ENCODE data around the gene CDK5RAP2. TPM values are rescaled to one million over a fixed set of nuclear protein-coding genes. Genes with fewer than 3 reads are reported as not detected.
"Not testable (repeated sequence)": the region's sequence is repeated elsewhere in the genome, so short reads cannot be mapped to it uniquely, and the experiment has no call there.

CDK5RAP2 gene
- total RNA-seq, 4 donors from 2014 or later = 48.1 to 127 (median 76.7) TPM

DNA sequence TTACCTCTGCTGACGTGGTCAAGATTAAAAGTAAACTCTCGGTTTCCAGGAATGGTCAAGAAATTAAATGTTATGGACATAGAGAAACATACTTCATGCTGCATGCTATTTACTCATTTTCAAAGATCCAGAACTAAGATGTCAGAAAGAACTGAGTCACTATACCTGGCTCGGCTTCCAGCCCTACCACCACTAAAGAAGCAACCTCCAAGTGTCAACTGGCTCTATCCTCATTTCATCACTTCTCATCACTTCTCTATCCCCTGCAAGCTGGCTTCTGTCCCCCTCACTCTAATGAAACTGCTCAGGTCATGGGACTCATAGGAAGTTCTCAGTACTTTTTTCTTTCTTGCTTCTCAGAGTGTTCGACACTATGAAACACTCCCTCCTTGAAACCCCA lies 116.2 kb downstream of the CDK5RAP2 start:
- DNase-seq (ENCODE audit: low spot score in 2 of 2) = no peak
- WGBS, 2 donors = 87 to 89% methylated on average over 4 of the region's 4 CpGs
- Histone ChIP-seq H3K27ac (no peak overlapping the region), H3K27me3 (no peaks in the 10 kb centered on the region), H3K4me1 (peaks cover 0 to 9% (median 0%) of the 10 kb centered on the region in 4 donors), H3K36me3 (peaks cover 0 to 68% (median 7%) of the 10 kb centered on the region in 3 donors), H3K9me3 (no peaks in the 10 kb centered on the region), H3K4me3 (no peak overlapping the region)
- TF ChIP-seq, protein P1, sequence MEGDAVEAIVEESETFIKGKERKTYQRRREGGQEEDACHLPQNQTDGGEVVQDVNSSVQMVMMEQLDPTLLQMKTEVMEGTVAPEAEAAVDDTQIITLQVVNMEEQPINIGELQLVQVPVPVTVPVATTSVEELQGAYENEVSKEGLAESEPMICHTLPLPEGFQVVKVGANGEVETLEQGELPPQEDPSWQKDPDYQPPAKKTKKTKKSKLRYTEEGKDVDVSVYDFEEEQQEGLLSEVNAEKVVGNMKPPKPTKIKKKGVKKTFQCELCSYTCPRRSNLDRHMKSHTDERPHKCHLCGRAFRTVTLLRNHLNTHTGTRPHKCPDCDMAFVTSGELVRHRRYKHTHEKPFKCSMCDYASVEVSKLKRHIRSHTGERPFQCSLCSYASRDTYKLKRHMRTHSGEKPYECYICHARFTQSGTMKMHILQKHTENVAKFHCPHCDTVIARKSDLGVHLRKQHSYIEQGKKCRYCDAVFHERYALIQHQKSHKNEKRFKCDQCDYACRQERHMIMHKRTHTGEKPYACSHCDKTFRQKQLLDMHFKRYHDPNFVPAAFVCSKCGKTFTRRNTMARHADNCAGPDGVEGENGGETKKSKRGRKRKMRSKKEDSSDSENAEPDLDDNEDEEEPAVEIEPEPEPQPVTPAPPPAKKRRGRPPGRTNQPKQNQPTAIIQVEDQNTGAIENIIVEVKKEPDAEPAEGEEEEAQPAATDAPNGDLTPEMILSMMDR (IDR thresholded peaks at IDR 0.05) = no peak
- no peak for TF ChIP-seq POLR2A (IDR thresholded peaks at IDR 0.05)

- H3K4me1 ChIP-seq; H3K27ac ChIP-seq; H3K4me3 ChIP-seq; H3K9me3 ChIP-seq; H3K27me3 ChIP-seq; DNase-seq (ENCODE audit: low spot score in 2 of 2): not testable (repeated sequence)
- WGBS, 2 donors = 95% methylated on average over 9 of the region's 9 CpGs
- peaks cover 1 to 68% (median 4%) of the 10 kb centered on the region in 3 donors for H3K36me3 ChIP-seq
Measured at GRCh38 chr9:120461677-120462076, 118.3 kb downstream of the CDK5RAP2 start.

DNA sequence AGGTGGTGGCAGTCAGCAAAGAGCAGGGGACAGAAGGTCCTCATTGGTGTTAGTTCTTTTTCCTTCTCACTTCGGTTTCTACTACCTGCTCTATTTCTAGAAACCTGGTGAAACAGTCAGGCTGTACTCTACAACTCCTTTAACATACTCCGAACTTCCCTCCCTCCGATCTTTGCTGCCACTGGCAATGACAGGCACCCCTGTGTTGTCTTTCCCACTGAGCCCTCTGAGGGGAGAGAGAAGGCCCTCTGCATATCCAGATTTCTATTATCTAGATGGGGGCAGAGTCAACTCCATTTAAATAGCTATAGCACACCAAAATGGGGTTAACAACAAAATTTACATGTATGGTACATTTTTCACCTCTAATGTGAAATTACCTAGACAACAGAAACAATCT lies 123.7 kb downstream of the CDK5RAP2 start:
- peaks cover 4 to 90% (median 8%) of the 10 kb centered on the region in 3 donors for H3K36me3 ChIP-seq
- H3K27ac ChIP-seq = no peak overlapping the region
- 88 to 95% methylated on average over 3 of the region's 3 CpGs for WGBS, 2 donors

DNA sequence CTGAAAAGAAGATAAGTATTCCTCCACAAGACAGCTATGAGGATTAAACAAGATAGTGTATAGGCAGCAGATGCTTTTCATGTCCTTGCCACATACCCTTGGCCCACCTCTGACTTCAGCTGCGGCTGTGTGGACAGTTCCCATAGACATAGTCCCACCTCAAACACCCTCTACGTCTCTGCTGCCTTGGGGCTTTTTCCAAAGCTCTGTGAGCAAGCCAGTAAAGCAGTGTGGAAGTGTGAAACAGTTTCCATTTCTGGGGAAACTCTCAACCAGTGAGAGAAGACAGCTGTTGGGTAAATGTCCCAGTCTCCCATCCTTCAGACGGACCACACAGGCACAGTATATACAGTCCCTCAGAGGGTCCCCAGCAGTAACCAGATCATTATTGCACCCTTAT lies 125.5 kb downstream of the CDK5RAP2 start:
- WGBS, 2 donors = 88 to 91% methylated on average over 3 of the region's 3 CpGs
- no peak for DNase-seq (ENCODE audit: low spot score in 2 of 2)
- no peak overlapping the region for H3K4me3 ChIP-seq
- H3K9me3 ChIP-seq = peaks cover 0 to 10% (median 0%) of the 10 kb centered on the region in 4 donors
- TF ChIP-seq, protein P1 (IDR thresholded peaks at IDR 0.05) = no peak
- no peak for TF ChIP-seq EP300 (IDR thresholded peaks at IDR 0.05)
- TF ChIP-seq POLR2A (IDR thresholded peaks at IDR 0.05) = no peak
- H3K4me1 ChIP-seq = no peaks in the 10 kb centered on the region
- no peaks in the 10 kb centered on the region for H3K27me3 ChIP-seq
- no peak overlapping the region for H3K27ac ChIP-seq
- peaks cover 4 to 80% (median 8%) of the 10 kb centered on the region in 3 donors for H3K36me3 ChIP-seq

More for the DNA sequence above, 123.7 kb downstream of the CDK5RAP2 start:
- no peaks in the 10 kb centered on the region for H3K4me1 ChIP-seq
- H3K9me3 ChIP-seq = peaks cover 0 to 10% (median 0%) of the 10 kb centered on the region in 4 donors
- no peak for DNase-seq (ENCODE audit: low spot score in 2 of 2)
- no peaks in the 10 kb centered on the region for H3K27me3 ChIP-seq
- H3K4me3 ChIP-seq = no peak overlapping the region
- no peak for TF ChIP-seq POLR2A (IDR thresholded peaks at IDR 0.05)
- TF ChIP-seq EP300 (IDR thresholded peaks at IDR 0.05) = no peak
- TF ChIP-seq, protein P1 (IDR thresholded peaks at IDR 0.05) = no peak

DNA sequence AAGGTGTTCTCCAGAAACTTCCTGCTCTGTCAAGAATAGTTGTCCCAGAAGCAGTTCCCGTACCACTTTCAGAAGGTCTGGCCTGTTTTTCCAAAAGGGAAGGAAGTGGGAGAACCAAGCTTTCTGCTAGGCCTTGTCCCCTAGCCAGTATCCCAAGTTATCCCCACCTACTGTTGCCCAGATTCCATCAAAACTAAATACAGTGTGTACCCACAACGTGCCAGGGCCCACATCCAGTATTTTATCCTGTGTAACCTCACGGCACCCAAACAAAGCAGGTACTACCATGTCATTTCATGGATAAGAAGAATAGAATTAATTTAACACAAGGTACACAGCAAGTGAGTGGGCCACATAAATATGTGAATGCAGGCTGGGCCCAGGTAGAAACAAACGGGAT lies 126.2 kb downstream of the CDK5RAP2 start:
- Histone ChIP-seq H3K9me3 (peaks cover 0 to 10% (median 0%) of the 10 kb centered on the region in 4 donors), H3K4me1 (no peaks in the 10 kb centered on the region), H3K36me3 (peaks cover 4 to 79% (median 8%) of the 10 kb centered on the region in 3 donors), H3K27ac (no peak overlapping the region), H3K4me3 (no peak overlapping the region), H3K27me3 (no peaks in the 10 kb centered on the region)
- WGBS, 2 donors = 94 to 99% methylated on average over 4 of the region's 4 CpGs
- TF ChIP-seq, protein P1 (IDR thresholded peaks at IDR 0.05) = no peak
- TF ChIP-seq EP300 (IDR thresholded peaks at IDR 0.05) (no peak), POLR2A (IDR thresholded peaks at IDR 0.05) (no peak)
- DNase-seq (ENCODE audit: low spot score in 2 of 2) = no peak

DNA sequence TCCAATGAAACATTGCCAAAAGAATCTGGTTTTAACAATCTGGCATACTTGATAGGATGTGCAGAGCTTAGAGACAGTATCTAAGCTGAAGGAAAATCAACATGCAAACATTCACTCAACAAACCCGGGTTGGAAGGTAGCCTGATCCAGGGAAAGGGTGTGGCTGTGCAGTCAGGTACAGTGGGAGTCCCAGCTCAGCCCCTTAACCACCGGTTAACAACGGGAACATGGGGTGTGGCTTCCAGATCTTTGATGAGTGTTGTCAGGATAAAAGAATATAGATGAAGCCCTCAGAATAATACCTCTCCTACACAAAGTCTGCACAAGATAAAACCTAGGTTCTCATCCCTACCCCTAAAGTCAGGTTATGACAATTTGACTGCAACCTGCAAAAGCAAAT lies 127.3 kb downstream of the CDK5RAP2 start:
- TF ChIP-seq POLR2A (IDR thresholded peaks at IDR 0.05) = no peak
- TF ChIP-seq EP300 (IDR thresholded peaks at IDR 0.05) = no peak
- TF ChIP-seq, protein P1 (IDR thresholded peaks at IDR 0.05) = no peak
- Histone ChIP-seq H3K9me3 (peaks cover 0 to 10% (median 0%) of the 10 kb centered on the region in 4 donors), H3K36me3 (peaks cover 3 to 68% (median 8%) of the 10 kb centered on the region in 3 donors), H3K4me3 (no peak overlapping the region), H3K27ac (no peak overlapping the region), H3K27me3 (no peaks in the 10 kb centered on the region), H3K4me1 (no peaks in the 10 kb centered on the region)
- WGBS, 2 donors = 72 to 94% methylated on average over 3 of the region's 3 CpGs
- DNase-seq (ENCODE audit: low spot score in 2 of 2) = no peak
